ENCODE measurements around the gene C11orf42.

DNA sequence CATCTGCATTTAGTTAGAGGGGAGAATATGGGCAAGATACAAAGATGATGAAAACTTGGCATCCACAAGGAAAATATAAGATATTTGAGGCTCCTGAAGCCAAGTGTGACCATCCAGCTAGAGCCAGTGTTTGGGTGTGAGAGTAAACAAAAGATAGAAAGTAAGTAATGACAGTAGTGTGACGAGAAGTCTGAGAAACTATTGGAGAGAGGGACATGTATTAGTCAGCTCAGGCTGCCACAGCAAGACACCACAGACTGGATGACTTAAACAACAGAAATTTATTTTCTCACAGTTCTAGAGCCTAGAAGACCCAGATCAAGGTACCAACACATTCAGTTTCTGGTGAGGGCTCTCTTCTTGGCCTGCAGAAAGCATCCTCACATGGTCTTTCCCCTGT lies 47.8 kb downstream of the C11orf42 start:
- TF ChIP-seq EZH2 (IDR thresholded peaks at IDR 0.05; ENCODE audit: borderline replicate concordance, low read depth, low read length, severe bottlenecking) = no peak
- TF ChIP-seq, protein P1, sequence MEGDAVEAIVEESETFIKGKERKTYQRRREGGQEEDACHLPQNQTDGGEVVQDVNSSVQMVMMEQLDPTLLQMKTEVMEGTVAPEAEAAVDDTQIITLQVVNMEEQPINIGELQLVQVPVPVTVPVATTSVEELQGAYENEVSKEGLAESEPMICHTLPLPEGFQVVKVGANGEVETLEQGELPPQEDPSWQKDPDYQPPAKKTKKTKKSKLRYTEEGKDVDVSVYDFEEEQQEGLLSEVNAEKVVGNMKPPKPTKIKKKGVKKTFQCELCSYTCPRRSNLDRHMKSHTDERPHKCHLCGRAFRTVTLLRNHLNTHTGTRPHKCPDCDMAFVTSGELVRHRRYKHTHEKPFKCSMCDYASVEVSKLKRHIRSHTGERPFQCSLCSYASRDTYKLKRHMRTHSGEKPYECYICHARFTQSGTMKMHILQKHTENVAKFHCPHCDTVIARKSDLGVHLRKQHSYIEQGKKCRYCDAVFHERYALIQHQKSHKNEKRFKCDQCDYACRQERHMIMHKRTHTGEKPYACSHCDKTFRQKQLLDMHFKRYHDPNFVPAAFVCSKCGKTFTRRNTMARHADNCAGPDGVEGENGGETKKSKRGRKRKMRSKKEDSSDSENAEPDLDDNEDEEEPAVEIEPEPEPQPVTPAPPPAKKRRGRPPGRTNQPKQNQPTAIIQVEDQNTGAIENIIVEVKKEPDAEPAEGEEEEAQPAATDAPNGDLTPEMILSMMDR (IDR thresholded peaks at IDR 0.05; ENCODE audit: extremely low read depth in 1 of 2, insufficient read depth in 1 of 2, low read depth in 1 of 2, low read length in 2 of 2) = no peak
- TF ChIP-seq POLR2A (IDR thresholded peaks at IDR 0.05; ENCODE audit: low read depth, low read length) = no peak
- no peak for TF ChIP-seq MAX (IDR thresholded peaks at IDR 0.05; ENCODE audit: insufficient read depth, insufficient read length)
- TF ChIP-seq POLR2AphosphoS5 (IDR thresholded peaks at IDR 0.05; ENCODE audit: insufficient read depth, low read depth, low read length) = no peak
- TF ChIP-seq FOS (IDR thresholded peaks at IDR 0.05; ENCODE audit: borderline replicate concordance, insufficient read depth, low read length) = no peak
- TF ChIP-seq JUN (IDR thresholded peaks at IDR 0.05; ENCODE audit: borderline replicate concordance, insufficient read depth, insufficient read length, low read depth) = no peak

Measured in endothelial cell of umbilical vein (primary cell).